Upper lobe of left lung (tissue), 4 donors: Measurements from ENCODE around the gene DDX60.

Source experiments
- CTCF ChIP-seq, 6 experiments: fragments of 450-650 bp in 4 of 6; fragments of 200-600 bp in 2 of 6; sonication (generic) in 2 of 6; IDR thresholded peaks; one replicate each; pipeline ENCODE4 v1.5.1; 2016 to 2019; ENCODE audit warnings: antibody characterized with exemption in 6 of 6
- POLR2A ChIP-seq, 4 donors: fragments of 450-650 bp; IDR thresholded peaks; one replicate each; pipeline ENCODE4 v1.5.1; 2016 to 2017; ENCODE audit warnings: antibody characterized with exemption in 4 of 4, mild to moderate bottlenecking in 2 of 4
- POLR2AphosphoS5 ChIP-seq, 2 donors: sonication (generic); formaldehyde crosslinking; IDR thresholded peaks; one replicate each; pipeline ENCODE4 v1.5.1; 2017; ENCODE audit warnings: antibody characterized with exemption in 2 of 2

- TF ChIP-seq CTCF (IDR thresholded peaks at IDR 0.05) (no peak), POLR2A (IDR thresholded peaks at IDR 0.05) (no peak), POLR2AphosphoS5 (IDR thresholded peaks at IDR 0.05) (no peak)
Measured at GRCh38 chr4:168321006-168321405, 2.5 kb upstream of the DDX60 start.
